ENCODE results near the gene SRGAP3. TPM values are rescaled to one million over a fixed set of nuclear protein-coding genes. Genes with fewer than 3 reads are reported as not detected.

The SRGAP3 gene
- total and polyA plus RNA-seq, 7 experiments from 2014 or later = 1.4 to 6.0 (median 4.6) TPM

DNA sequence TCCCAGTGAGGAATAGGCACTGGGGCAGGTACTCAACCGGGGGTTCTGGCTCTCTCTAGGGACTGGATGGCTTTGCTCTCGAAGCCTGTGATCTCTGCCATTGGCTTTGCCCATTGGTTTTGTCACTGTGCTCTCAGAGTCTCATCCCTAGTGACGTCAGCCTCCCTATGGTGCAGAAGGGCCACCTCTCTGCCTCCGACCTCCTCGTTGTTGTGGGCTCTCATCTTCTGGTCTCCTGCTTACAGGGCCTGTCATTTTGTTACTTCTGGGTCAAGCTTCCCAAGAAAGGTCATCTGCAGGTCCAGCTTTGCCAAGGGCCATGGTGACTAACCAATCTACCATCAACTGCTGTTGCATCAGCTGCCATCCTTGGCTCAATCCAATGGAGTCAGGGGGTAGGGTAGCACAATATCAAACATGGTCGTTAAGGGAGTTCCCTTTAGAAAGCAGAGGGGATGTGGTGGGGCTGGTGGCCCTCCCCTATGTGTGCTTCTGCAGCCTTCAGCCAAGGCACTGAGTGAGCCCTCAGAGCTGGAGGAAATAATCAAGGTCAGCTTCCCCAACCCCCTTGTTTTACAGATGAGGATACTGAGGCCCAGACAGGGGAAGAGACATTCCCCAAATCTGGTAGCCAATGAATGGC lies 272.8 kb downstream of the SRGAP3 start:
- H3K9me3 ChIP-seq (ENCODE audit: control insufficient read depth in 2 of 3, low read length in 3 of 3) = peaks cover 0 to 10% (median 0%) of the 10 kb centered on the region in 3 experiments
- Mint-ChIP-seq H3K36me3 (peaks cover 0 to 4% (median 0%) of the 10 kb centered on the region in 5 donors), H3K27me3 (peaks cover under 1 to 19% (median 13%) of the 10 kb centered on the region in 5 donors), H3K9me3 (peaks cover 0 to 21% (median 3%) of the 10 kb centered on the region in 11 donors), H3K4me1 (no peaks in the 10 kb centered on the region), H3K27ac (no peak overlapping the region), H3K4me3 (no peak overlapping the region)
- no peak overlapping the region for H3K27ac ChIP-seq (ENCODE audit: low read depth, low read length)
- ChIA-PET POLR2A (no interaction called here), CTCF (interaction anchor here (1.4 to 11.8 kb wide), 2 partner anchors 11 to 326 kb away, joined by 3 to 95 read pairs; no protein-coding TSS in a partner anchor)
- no peaks in the 10 kb centered on the region for H3K4me1 ChIP-seq (ENCODE audit: control insufficient read depth in 2 of 2, insufficient read depth in 2 of 2, low read length in 2 of 2)
- H3K4me3 ChIP-seq (ENCODE audit: low read length) = no peak overlapping the region
- intact Hi-C loops (cut with micrococcal nuclease) = no loop called here
- no peaks in the 10 kb centered on the region for H3K36me3 ChIP-seq (ENCODE audit: control insufficient read depth in 2 of 3, insufficient read depth in 3 of 3, low read length in 3 of 3)
- no peak for ATAC-seq
- H3K27me3 ChIP-seq (ENCODE audit: control insufficient read depth in 2 of 2, insufficient read depth in 2 of 2, low read length in 2 of 2) = no peaks in the 10 kb centered on the region
- DNase-seq = no peak

DNA sequence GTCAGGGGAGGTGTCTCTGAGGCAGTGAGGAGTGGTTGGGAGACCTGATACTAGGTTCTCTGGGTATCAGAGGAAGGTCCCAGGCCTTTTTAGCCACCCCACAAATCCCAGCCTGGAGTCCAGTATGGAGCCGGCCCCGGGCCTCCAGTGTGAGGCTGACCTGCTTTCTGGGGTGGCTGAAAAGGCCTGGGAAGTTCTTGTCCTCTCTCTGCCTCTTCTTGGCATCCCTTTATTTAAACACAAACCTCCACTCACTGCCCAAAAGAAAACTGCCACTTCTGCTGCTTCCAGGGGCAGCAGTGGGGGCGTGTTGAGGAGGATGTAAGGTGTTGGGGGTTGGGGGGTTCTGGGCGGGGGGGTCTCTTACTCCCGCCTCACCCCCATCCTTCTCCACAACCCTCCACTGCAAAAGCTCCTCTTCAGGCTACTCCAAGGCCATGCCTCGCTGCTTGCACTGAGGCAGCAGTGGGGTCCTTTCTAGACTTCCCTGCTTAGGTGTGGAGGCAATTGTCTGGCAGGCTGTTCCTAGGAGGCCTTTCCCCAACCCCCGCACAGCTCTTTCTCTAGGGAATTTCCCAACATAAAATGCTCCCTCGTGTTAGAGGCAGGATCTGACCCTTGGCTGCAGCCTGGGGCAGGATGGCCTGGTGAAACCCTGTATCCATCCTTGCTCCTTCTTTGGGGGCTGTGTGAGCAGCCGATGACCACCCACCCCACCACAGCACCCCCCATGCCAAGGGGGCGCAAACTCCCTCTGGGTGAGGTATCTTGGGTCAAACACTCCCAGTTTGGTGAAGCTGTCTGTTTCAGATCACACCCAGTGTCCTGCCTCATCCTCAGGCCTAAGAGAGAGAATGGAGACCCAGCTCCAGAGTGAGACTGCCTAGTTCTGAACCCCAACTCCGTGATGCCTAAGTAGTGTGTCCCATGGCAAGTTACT lies 274.1 kb downstream of the SRGAP3 start:
- Mint-ChIP-seq H3K36me3 (peaks cover 0 to 4% (median 0%) of the 10 kb centered on the region in 5 donors), H3K27me3 (peaks cover 0 to 15% (median 11%) of the 10 kb centered on the region in 5 donors), H3K4me3 (no peak overlapping the region), H3K27ac (peak overlapping the region in 1 of 9 donors; percentile 25), H3K9me3 (peaks cover 0 to 21% (median 3%) of the 10 kb centered on the region in 11 donors), H3K4me1 (peaks cover 0 to 4% (median 0%) of the 10 kb centered on the region in 7 donors)
- ATAC-seq = no peak
- H3K36me3 ChIP-seq (ENCODE audit: control insufficient read depth in 2 of 3, insufficient read depth in 3 of 3, low read length in 3 of 3) = no peaks in the 10 kb centered on the region
- no peak overlapping the region for H3K4me3 ChIP-seq (ENCODE audit: low read length)
- intact Hi-C loops (cut with micrococcal nuclease) = no loop called here
- no peaks in the 10 kb centered on the region for H3K4me1 ChIP-seq (ENCODE audit: control insufficient read depth in 2 of 2, insufficient read depth in 2 of 2, low read length in 2 of 2)
- ChIA-PET CTCF (interaction anchor here (0.9 to 11.8 kb wide), 3 partner anchors 12 to 327 kb away, joined by 3 to 95 read pairs (median 3); no protein-coding TSS in a partner anchor), POLR2A (no interaction called here)
- H3K27me3 ChIP-seq (ENCODE audit: control insufficient read depth in 2 of 2, insufficient read depth in 2 of 2, low read length in 2 of 2) = no peaks in the 10 kb centered on the region
- peaks cover 0 to 10% (median 0%) of the 10 kb centered on the region in 3 experiments for H3K9me3 ChIP-seq (ENCODE audit: control insufficient read depth in 2 of 3, low read length in 3 of 3)
- H3K27ac ChIP-seq (ENCODE audit: low read depth, low read length) = no peak overlapping the region
- no peak for DNase-seq

DNA sequence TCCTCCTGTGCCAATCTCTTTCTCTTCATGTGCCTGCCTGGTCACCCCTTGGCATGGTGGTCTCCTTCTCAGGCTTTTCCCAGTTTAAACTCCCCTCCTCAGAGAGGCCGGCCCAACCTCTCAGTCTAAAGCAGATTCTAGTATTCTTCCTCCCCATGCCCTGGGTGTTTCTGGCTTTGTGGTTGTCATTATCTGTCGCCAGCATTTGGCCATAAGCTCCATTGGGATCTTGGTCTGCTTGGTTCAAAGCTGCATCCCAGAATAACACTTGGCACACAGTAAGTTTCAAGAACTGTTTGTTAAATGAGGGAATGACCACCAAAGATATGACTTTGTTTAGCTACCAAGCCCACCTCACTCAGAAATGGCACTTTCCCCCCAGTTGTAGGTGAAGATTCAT lies 275.0 kb downstream of the SRGAP3 start:
- Mint-ChIP-seq H3K9me3 (peaks cover 0 to 15% (median 3%) of the 10 kb centered on the region in 11 donors), H3K4me1 (peaks cover 0 to 4% (median 0%) of the 10 kb centered on the region in 7 donors), H3K27ac (no peak overlapping the region), H3K4me3 (no peak overlapping the region), H3K27me3 (peaks cover 4 to 12% (median 7%) of the 10 kb centered on the region in 5 donors), H3K36me3 (peaks cover 0 to 4% (median 0%) of the 10 kb centered on the region in 5 donors)
- Histone ChIP-seq H3K36me3 (ENCODE audit: control insufficient read depth in 2 of 3, insufficient read depth in 3 of 3, low read length in 3 of 3) (no peaks in the 10 kb centered on the region), H3K27ac (ENCODE audit: low read depth, low read length) (no peak overlapping the region), H3K4me1 (ENCODE audit: control insufficient read depth in 2 of 2, insufficient read depth in 2 of 2, low read length in 2 of 2) (no peaks in the 10 kb centered on the region), H3K4me3 (ENCODE audit: low read length) (no peak overlapping the region), H3K9me3 (ENCODE audit: control insufficient read depth in 2 of 3, low read length in 3 of 3) (peaks cover 0 to 7% (median 0%) of the 10 kb centered on the region in 3 experiments), H3K27me3 (ENCODE audit: control insufficient read depth in 2 of 2, insufficient read depth in 2 of 2, low read length in 2 of 2) (no peaks in the 10 kb centered on the region)
- intact Hi-C loops (cut with micrococcal nuclease) = loop anchor here (5.0 kb wide), 2 partner anchors 273 to 1763 kb away; partner anchors contain the start of gene SRGAP3 (in 1 of the 2)
- CTCF ChIA-PET = interaction anchor here (0.7 to 11.8 kb wide), 3 partner anchors 19 to 357 kb away, joined by 3 to 95 read pairs (median 3); no protein-coding TSS in a partner anchor
- ATAC-seq (no peak), DNase-seq (no peak)
- POLR2A ChIA-PET = no interaction called here

DNA sequence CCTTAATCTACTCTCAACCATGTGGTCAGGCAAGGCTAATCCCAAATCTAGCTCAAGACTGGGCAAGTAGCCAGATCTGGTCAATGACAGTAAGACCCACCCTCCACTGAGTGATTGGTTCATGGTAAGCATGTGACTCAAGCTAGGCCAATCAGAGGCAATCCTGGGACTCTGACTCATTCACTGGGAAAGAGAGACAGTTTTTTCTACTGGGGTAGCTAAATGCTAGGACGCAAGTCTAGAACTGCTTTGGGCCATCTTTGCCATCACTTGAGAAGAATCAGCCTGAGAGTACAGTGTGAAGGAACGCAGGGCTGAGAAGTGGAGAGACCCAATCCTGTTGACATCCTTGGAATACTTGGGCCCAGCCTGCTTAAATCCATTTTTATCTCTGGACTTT lies 276.8 kb downstream of the SRGAP3 start:
- no peaks in the 10 kb centered on the region for H3K36me3 Mint-ChIP-seq
- DNase-seq = no peak
- peaks cover 0 to 5% (median 0%) of the 10 kb centered on the region in 7 donors for H3K4me1 Mint-ChIP-seq

DNA sequence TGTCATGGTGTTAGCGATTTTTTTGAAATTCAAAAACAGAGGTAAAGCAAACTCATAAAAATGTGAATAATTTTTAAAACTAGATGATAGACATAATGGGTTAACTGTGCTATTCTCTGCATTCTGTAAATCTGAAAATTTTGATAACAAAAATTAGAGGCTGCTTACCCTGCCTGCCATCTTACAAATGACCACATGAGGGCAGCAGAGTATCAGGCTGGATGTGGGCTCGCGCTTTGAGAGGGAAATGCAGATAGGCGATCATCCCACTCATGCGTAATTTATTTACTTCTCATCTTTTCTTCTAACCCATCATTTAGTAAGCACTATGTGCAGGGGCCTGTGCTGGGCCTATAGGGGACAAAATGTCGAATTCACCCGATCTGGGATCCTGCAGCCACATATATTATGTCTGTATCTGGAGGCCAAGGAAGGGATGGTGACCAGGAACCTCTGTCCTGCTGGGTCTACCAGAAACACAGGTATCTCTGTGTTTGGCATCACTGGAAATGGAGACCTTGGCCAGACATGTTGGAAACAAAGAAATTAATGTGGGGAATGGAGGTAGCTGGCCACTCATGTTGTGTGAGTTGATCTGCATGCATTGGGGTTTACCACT lies 278.4 kb downstream of the SRGAP3 start:
- Mint-ChIP-seq H3K9me3 (no peaks in the 10 kb centered on the region), H3K27ac (no peak overlapping the region), H3K4me1 (peaks cover 0 to 5% (median 0%) of the 10 kb centered on the region in 7 donors), H3K4me3 (peak overlapping the region in 1 of 10 donors; percentile 47), H3K36me3 (no peaks in the 10 kb centered on the region), H3K27me3 (peaks cover 5 to 20% (median 13%) of the 10 kb centered on the region in 5 donors)
- Histone ChIP-seq H3K4me3 (ENCODE audit: low read length) (no peak overlapping the region), H3K4me1 (ENCODE audit: control insufficient read depth in 2 of 2, insufficient read depth in 2 of 2, low read length in 2 of 2) (no peaks in the 10 kb centered on the region), H3K27ac (ENCODE audit: low read depth, low read length) (no peak overlapping the region), H3K9me3 (ENCODE audit: control insufficient read depth in 2 of 3, low read length in 3 of 3) (no peaks in the 10 kb centered on the region), H3K27me3 (ENCODE audit: control insufficient read depth in 2 of 2, insufficient read depth in 2 of 2, low read length in 2 of 2) (no peaks in the 10 kb centered on the region), H3K36me3 (ENCODE audit: control insufficient read depth in 2 of 3, insufficient read depth in 3 of 3, low read length in 3 of 3) (no peaks in the 10 kb centered on the region)
- CTCF ChIA-PET = interaction anchor here (0.7 to 11.8 kb wide), 5 partner anchors 288 to 451 kb away, joined by 3 to 95 read pairs (median 3); no protein-coding TSS in a partner anchor
- ATAC-seq (peak; percentile 91), DNase-seq (peak; percentile 32 to 84 (median 70))
- POLR2A ChIA-PET = no interaction called here
- intact Hi-C loops (cut with micrococcal nuclease) = loop anchor here (1.0 to 5.0 kb wide), 6 partner anchors 96 to 1766 kb away; partner anchors contain the start of gene SRGAP3 (in 1 of the 2)

More for the DNA sequence above, 276.8 kb downstream of the SRGAP3 start:
- Mint-ChIP-seq H3K27me3 (peaks cover 5 to 23% (median 13%) of the 10 kb centered on the region in 5 donors), H3K4me3 (no peak overlapping the region), H3K27ac (peak overlapping the region in 1 of 9 donors; percentile 20), H3K9me3 (no peaks in the 10 kb centered on the region)
- Histone ChIP-seq H3K27me3 (ENCODE audit: control insufficient read depth in 2 of 2, insufficient read depth in 2 of 2, low read length in 2 of 2) (no peaks in the 10 kb centered on the region), H3K9me3 (ENCODE audit: control insufficient read depth in 2 of 3, low read length in 3 of 3) (no peaks in the 10 kb centered on the region), H3K36me3 (ENCODE audit: control insufficient read depth in 2 of 3, insufficient read depth in 3 of 3, low read length in 3 of 3) (no peaks in the 10 kb centered on the region), H3K4me3 (ENCODE audit: low read length) (no peak overlapping the region), H3K27ac (ENCODE audit: low read depth, low read length) (no peak overlapping the region), H3K4me1 (ENCODE audit: control insufficient read depth in 2 of 2, insufficient read depth in 2 of 2, low read length in 2 of 2) (no peaks in the 10 kb centered on the region)
- ATAC-seq = peak; percentile 38
- ChIA-PET CTCF (interaction anchor here (0.6 to 11.8 kb wide), 4 partner anchors 25 to 349 kb away, joined by 3 to 95 read pairs (median 4); no protein-coding TSS in a partner anchor), POLR2A (interaction anchor here (1.1 kb wide), 1 partner anchor 330 kb away, joined by 3 read pairs; no protein-coding TSS in a partner anchor)
- intact Hi-C loops (cut with micrococcal nuclease) = loop anchor here (2.0 to 5.0 kb wide), 3 partner anchors 275 to 1765 kb away; partner anchors contain the start of gene SRGAP3 (in 1 of the 2)

DNA sequence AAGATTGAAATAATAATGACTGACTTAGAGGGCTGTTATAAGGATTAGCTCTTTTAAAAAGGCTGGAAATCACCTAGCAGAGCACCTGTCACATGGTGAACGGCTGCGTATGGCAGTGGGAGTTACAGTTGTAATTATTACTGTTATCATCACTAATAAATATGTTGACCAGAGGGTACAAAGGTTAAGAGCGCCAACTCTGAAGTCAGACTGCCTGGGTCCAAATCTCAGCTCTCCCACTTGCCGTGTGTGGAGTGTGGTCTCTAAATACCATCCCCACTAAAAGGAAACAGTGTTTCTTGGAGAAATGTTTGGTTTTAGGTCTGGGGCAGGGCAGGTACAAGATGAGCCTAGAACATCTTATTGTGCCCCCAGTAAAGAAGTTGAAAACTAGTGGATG lies 280.2 kb downstream of the SRGAP3 start:
- CTCF ChIA-PET = interaction anchor here (11.8 kb wide), 1 partner anchor 334 kb away, joined by 95 read pairs; no protein-coding TSS in a partner anchor
- no peaks in the 10 kb centered on the region for H3K4me1 ChIP-seq (ENCODE audit: control insufficient read depth in 2 of 2, insufficient read depth in 2 of 2, low read length in 2 of 2)
- peaks cover 0 to 5% (median under 1%) of the 10 kb centered on the region in 7 donors for H3K4me1 Mint-ChIP-seq
- H3K27ac ChIP-seq (ENCODE audit: low read depth, low read length) = no peak overlapping the region
- DNase-seq (no peak), ATAC-seq (no peak)
- no peak overlapping the region for H3K27ac Mint-ChIP-seq
- no peak overlapping the region for H3K4me3 ChIP-seq (ENCODE audit: low read length)
- peaks cover 5 to 14% (median 9%) of the 10 kb centered on the region in 5 donors for H3K27me3 Mint-ChIP-seq
- no peaks in the 10 kb centered on the region for H3K9me3 ChIP-seq (ENCODE audit: control insufficient read depth in 2 of 3, low read length in 3 of 3)
- no peak overlapping the region for H3K4me3 Mint-ChIP-seq
- H3K9me3 Mint-ChIP-seq = no peaks in the 10 kb centered on the region
- no peaks in the 10 kb centered on the region for H3K27me3 ChIP-seq (ENCODE audit: control insufficient read depth in 2 of 2, insufficient read depth in 2 of 2, low read length in 2 of 2)
- intact Hi-C loops (cut with micrococcal nuclease) = no loop called here
- no peaks in the 10 kb centered on the region for H3K36me3 ChIP-seq (ENCODE audit: control insufficient read depth in 2 of 3, insufficient read depth in 3 of 3, low read length in 3 of 3)
- POLR2A ChIA-PET = no interaction called here
- H3K36me3 Mint-ChIP-seq = no peaks in the 10 kb centered on the region
